ENCODE results near the gene CNMD.

CNMD gene

GRCh38 chr13:52739468-52740071, at the start of gene CNMD:
TSS of gene CNMD (minus strand) at chr13:52739820. CDS start at chr13:52739701, 119 bp downstream.
- Histone ChIP-seq H3K36me3 (ENCODE audit: control insufficient read depth, insufficient read depth, low read length, severe bottlenecking) (no peaks in the 10 kb centered on the region), H3K27me3 (replicated peaks; ENCODE audit: control insufficient read depth, insufficient read depth, low read length) (peaks cover 53% of the 10 kb centered on the region), H3K9ac (ENCODE audit: low read length) (no peak within 1 kb of the TSS), H3K9me3 (ENCODE audit: control insufficient read depth, low read length) (no peaks in the 10 kb centered on the region), H3K4me3 (ENCODE audit: low read length) (peak within 1 kb of the TSS; percentile 50), H3K4me1 (ENCODE audit: control insufficient read depth, insufficient read depth, low read length) (peaks cover 3% of the 10 kb centered on the region)
- no peak for DNase-seq (ENCODE audit: low read depth)

GRCh38 chr13:52788011-52788410, 48.4 kb upstream of the CNMD start:
- no peak overlapping the region for H3K9ac ChIP-seq (ENCODE audit: low read length)
- H3K27me3 ChIP-seq (replicated peaks; ENCODE audit: control insufficient read depth, insufficient read depth, low read length) = peaks cover 36% of the 10 kb centered on the region
- no peak overlapping the region for H3K4me3 ChIP-seq (ENCODE audit: low read length)
- no peaks in the 10 kb centered on the region for H3K9me3 ChIP-seq (ENCODE audit: control insufficient read depth, low read length)
- no peaks in the 10 kb centered on the region for H3K4me1 ChIP-seq (ENCODE audit: control insufficient read depth, insufficient read depth, low read length)
- H3K36me3 ChIP-seq (ENCODE audit: control insufficient read depth, insufficient read depth, low read length, severe bottlenecking) = no peaks in the 10 kb centered on the region
- DNase-seq (ENCODE audit: low read depth) = no peak

- Histone ChIP-seq H3K9ac (ENCODE audit: low read length) (no peak overlapping the region), H3K9me3 (ENCODE audit: control insufficient read depth, low read length) (no peaks in the 10 kb centered on the region), H3K4me3 (ENCODE audit: low read length) (no peak overlapping the region), H3K27me3 (replicated peaks; ENCODE audit: control insufficient read depth, insufficient read depth, low read length) (peaks cover 36% of the 10 kb centered on the region), H3K36me3 (ENCODE audit: control insufficient read depth, insufficient read depth, low read length, severe bottlenecking) (no peaks in the 10 kb centered on the region), H3K4me1 (ENCODE audit: control insufficient read depth, insufficient read depth, low read length) (no peaks in the 10 kb centered on the region)
- no peak for DNase-seq (ENCODE audit: low read depth)
Measured at GRCh38 chr13:52787235-52787634, 47.6 kb upstream of the CNMD start.

- no peaks in the 10 kb centered on the region for H3K36me3 ChIP-seq (ENCODE audit: control insufficient read depth, insufficient read depth, low read length, severe bottlenecking)
- no peak overlapping the region for H3K4me3 ChIP-seq (ENCODE audit: low read length)
- no peak overlapping the region for H3K9ac ChIP-seq (ENCODE audit: low read length)
- H3K9me3 ChIP-seq (ENCODE audit: control insufficient read depth, low read length) = no peaks in the 10 kb centered on the region
- peaks cover 36% of the 10 kb centered on the region for H3K27me3 ChIP-seq (replicated peaks; ENCODE audit: control insufficient read depth, insufficient read depth, low read length)
- no peak for DNase-seq (ENCODE audit: low read depth)
- no peaks in the 10 kb centered on the region for H3K4me1 ChIP-seq (ENCODE audit: control insufficient read depth, insufficient read depth, low read length)
Measured at GRCh38 chr13:52786766-52787165, 47.1 kb upstream of the CNMD start.

- Histone ChIP-seq H3K4me1 (ENCODE audit: control insufficient read depth, insufficient read depth, low read length) (no peaks in the 10 kb centered on the region), H3K4me3 (ENCODE audit: low read length) (no peak overlapping the region), H3K9ac (ENCODE audit: low read length) (no peak overlapping the region), H3K27me3 (replicated peaks; ENCODE audit: control insufficient read depth, insufficient read depth, low read length) (peaks cover 36% of the 10 kb centered on the region), H3K36me3 (ENCODE audit: control insufficient read depth, insufficient read depth, low read length, severe bottlenecking) (no peaks in the 10 kb centered on the region), H3K9me3 (ENCODE audit: control insufficient read depth, low read length) (no peaks in the 10 kb centered on the region)
- DNase-seq (ENCODE audit: low read depth) = no peak
Measured at GRCh38 chr13:52785739-52786138, 46.1 kb upstream of the CNMD start.

GRCh38 chr13:52784591-52785340, 45.1 kb upstream of the CNMD start:
- no peaks in the 10 kb centered on the region for H3K4me1 ChIP-seq (ENCODE audit: control insufficient read depth, insufficient read depth, low read length)
- H3K4me3 ChIP-seq (ENCODE audit: low read length) = no peak overlapping the region
- no peak for DNase-seq (ENCODE audit: low read depth)
- H3K27me3 ChIP-seq (replicated peaks; ENCODE audit: control insufficient read depth, insufficient read depth, low read length) = peaks cover 38% of the 10 kb centered on the region
- H3K36me3 ChIP-seq (ENCODE audit: control insufficient read depth, insufficient read depth, low read length, severe bottlenecking) = no peaks in the 10 kb centered on the region
- no peak overlapping the region for H3K9ac ChIP-seq (ENCODE audit: low read length)
- no peaks in the 10 kb centered on the region for H3K9me3 ChIP-seq (ENCODE audit: control insufficient read depth, low read length)

- H3K4me3 ChIP-seq (ENCODE audit: low read length) = no peak overlapping the region
Measured at GRCh38 chr13:52783943-52784342, 44.3 kb upstream of the CNMD start.

GRCh38 chr13:52782471-52783448, 43.1 kb upstream of the CNMD start:
- Histone ChIP-seq H3K27me3 (replicated peaks; ENCODE audit: control insufficient read depth, insufficient read depth, low read length) (peaks cover 30% of the 10 kb centered on the region), H3K4me3 (ENCODE audit: low read length) (no peak overlapping the region), H3K9me3 (ENCODE audit: control insufficient read depth, low read length) (no peaks in the 10 kb centered on the region), H3K36me3 (ENCODE audit: control insufficient read depth, insufficient read depth, low read length, severe bottlenecking) (no peaks in the 10 kb centered on the region), H3K4me1 (ENCODE audit: control insufficient read depth, insufficient read depth, low read length) (no peaks in the 10 kb centered on the region), H3K9ac (ENCODE audit: low read length) (no peak overlapping the region)
- no peak for DNase-seq (ENCODE audit: low read depth)

More at GRCh38 chr13:52783943-52784342, 44.3 kb upstream of the CNMD start:
- H3K27me3 ChIP-seq (replicated peaks; ENCODE audit: control insufficient read depth, insufficient read depth, low read length) = peaks cover 38% of the 10 kb centered on the region
- no peaks in the 10 kb centered on the region for H3K4me1 ChIP-seq (ENCODE audit: control insufficient read depth, insufficient read depth, low read length)
- no peaks in the 10 kb centered on the region for H3K36me3 ChIP-seq (ENCODE audit: control insufficient read depth, insufficient read depth, low read length, severe bottlenecking)
- no peak overlapping the region for H3K9ac ChIP-seq (ENCODE audit: low read length)
- H3K9me3 ChIP-seq (ENCODE audit: control insufficient read depth, low read length) = no peaks in the 10 kb centered on the region
- no peak for DNase-seq (ENCODE audit: low read depth)

GRCh38 chr13:52780611-52781010, 41.0 kb upstream of the CNMD start:
- Histone ChIP-seq H3K9me3 (ENCODE audit: control insufficient read depth, low read length) (no peaks in the 10 kb centered on the region), H3K4me1 (ENCODE audit: control insufficient read depth, insufficient read depth, low read length) (no peaks in the 10 kb centered on the region), H3K9ac (ENCODE audit: low read length) (no peak overlapping the region), H3K27me3 (replicated peaks; ENCODE audit: control insufficient read depth, insufficient read depth, low read length) (peaks cover 26% of the 10 kb centered on the region), H3K4me3 (ENCODE audit: low read length) (no peak overlapping the region), H3K36me3 (ENCODE audit: control insufficient read depth, insufficient read depth, low read length, severe bottlenecking) (no peaks in the 10 kb centered on the region)
- DNase-seq (ENCODE audit: low read depth) = no peak

- H3K4me3 ChIP-seq (ENCODE audit: low read length) = no peak overlapping the region
- DNase-seq (ENCODE audit: low read depth) = no peak
- H3K9ac ChIP-seq (ENCODE audit: low read length) = no peak overlapping the region
- H3K36me3 ChIP-seq (ENCODE audit: control insufficient read depth, insufficient read depth, low read length, severe bottlenecking) = no peaks in the 10 kb centered on the region
- no peaks in the 10 kb centered on the region for H3K9me3 ChIP-seq (ENCODE audit: control insufficient read depth, low read length)
- H3K27me3 ChIP-seq (replicated peaks; ENCODE audit: control insufficient read depth, insufficient read depth, low read length) = peaks cover 26% of the 10 kb centered on the region
- H3K4me1 ChIP-seq (ENCODE audit: control insufficient read depth, insufficient read depth, low read length) = no peaks in the 10 kb centered on the region
Measured at GRCh38 chr13:52780092-52780491, 40.5 kb upstream of the CNMD start.

- DNase-seq (ENCODE audit: low read depth) = no peak
- Histone ChIP-seq H3K9ac (ENCODE audit: low read length) (no peak overlapping the region), H3K9me3 (ENCODE audit: control insufficient read depth, low read length) (no peaks in the 10 kb centered on the region), H3K27me3 (replicated peaks; ENCODE audit: control insufficient read depth, insufficient read depth, low read length) (peaks cover 22% of the 10 kb centered on the region), H3K4me1 (ENCODE audit: control insufficient read depth, insufficient read depth, low read length) (no peaks in the 10 kb centered on the region), H3K4me3 (ENCODE audit: low read length) (no peak overlapping the region), H3K36me3 (ENCODE audit: control insufficient read depth, insufficient read depth, low read length, severe bottlenecking) (no peaks in the 10 kb centered on the region)
Measured at GRCh38 chr13:52779103-52779502, 39.5 kb upstream of the CNMD start.

All from adipocyte (in vitro differentiated cells).